Thyroid gland (tissue), 4 donors: ENCODE results near the gene IL34. TPM values are rescaled to one million over a fixed set of nuclear protein-coding genes. Genes with fewer than 3 reads are reported as not detected.
A peak's percentile ranks its signal among the peaks of the same experiment; 100 is the strongest.

Experiments
- DNase-seq, 2 donors: peaks; one replicate each; pipeline ENCODE4 v3.0.0-alpha.2; 2019
- H3K27ac ChIP-seq, 3 donors: fragments of 200-600 bp; sonication (generic); 1 replicate in 2 of 3; 2 replicates in 1 of 3; pipeline ENCODE4 v1.5.1; 2016 to 2019; ENCODE audit warnings: mild to moderate bottlenecking in 1 of 3, moderate library complexity in 1 of 3
- H3K27me3 ChIP-seq: fragments of 200-600 bp; sonication (generic); one replicate; pipeline ENCODE4 v1.5.1; 2019
- H3K36me3 ChIP-seq, 2 donors: fragments of 200-600 bp; sonication (generic); one replicate each; pipeline ENCODE4 v1.5.1; 2016 to 2019
- H3K4me1 ChIP-seq, 2 donors: fragments of 200-600 bp; sonication (generic); one replicate each; pipeline ENCODE4 v1.5.1; 2017 to 2019
- H3K4me3 ChIP-seq, 3 donors: fragments of 200-600 bp; sonication (generic); replicated peaks in 1 of 3; 1 replicate in 2 of 3; 2 replicates in 1 of 3; pipeline ENCODE4 v1.5.1; 2016; ENCODE audit warnings: mild to moderate bottlenecking in 1 of 3
- H3K9me3 ChIP-seq: fragments of 200-600 bp; sonication (generic); one replicate; pipeline ENCODE4 v1.5.1; 2017
- POLR2A ChIP-seq, 2 donors: fragments of 450-650 bp; IDR thresholded peaks; one replicate each; pipeline ENCODE4 v1.6.1; 2017; ENCODE audit warnings: antibody characterized with exemption in 2 of 2, mild to moderate bottlenecking in 2 of 2, moderate library complexity in 1 of 2
- WGBS, 2 donors: methylation state at CpG; one replicate each; pipeline ENCODE4 v1.1.5; 2017; 5-methylcytosine and 5-hydroxymethylcytosine counted together
- intact Hi-C: fragments of 100-400 bp; cut with DNase I; formaldehyde crosslinking; loops from one replicate; pipeline ENCODE4 v1.15.1; 2023
- total RNA-seq, 4 donors: library from RNA; depleted of rRNA; stranded (reverse); fragments of >200 nt; gene quantifications; one replicate each; pipeline ENCODE4 v1.2.3, GENCODE V29; 2016
- TF ChIP-seq, protein P1 (sequence below), 6 experiments: fragments of 200-600 bp in 3 of 6; fragments of 450-650 bp in 3 of 6; sonication (generic) in 3 of 6; IDR thresholded peaks; one replicate each; pipeline ENCODE4 v1.5.1; 2016 to 2019; ENCODE audit warnings: antibody characterized with exemption in 6 of 6, mild to moderate bottlenecking in 2 of 6, inconsistent platforms in 1 of 6, moderate library complexity in 1 of 6

IL34 gene
- total RNA-seq, 4 donors from 2014 or later: 3.5 to 9.6 (median 5.0) TPM

DNA sequence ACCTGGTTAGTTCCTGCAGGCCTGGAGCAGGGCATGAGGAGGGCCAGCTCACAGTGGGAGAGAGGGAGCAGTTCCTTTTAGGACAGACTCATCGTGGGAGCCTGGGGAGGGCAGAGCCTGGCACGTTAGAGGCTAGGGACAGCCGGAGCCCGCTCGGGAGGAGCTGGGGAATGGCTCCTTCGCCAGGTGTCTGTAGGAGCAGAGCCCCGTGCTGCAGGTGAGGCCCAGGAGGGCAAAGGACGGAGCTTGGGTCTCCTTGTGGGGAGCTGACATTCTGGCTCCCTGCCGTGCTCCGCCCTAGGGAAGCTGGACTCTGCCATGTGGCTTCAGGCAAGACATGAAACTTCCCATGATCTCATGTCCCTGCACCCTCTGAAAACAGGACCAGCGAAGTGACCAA lies 58.2 kb downstream of the IL34 start:
- Histone ChIP-seq H3K27me3 (no peaks in the 10 kb centered on the region), H3K4me1 (peaks cover 15 to 60% of the 10 kb centered on the region in 2 donors), H3K36me3 (no peaks in the 10 kb centered on the region), H3K9me3 (no peaks in the 10 kb centered on the region), H3K27ac (peak overlapping the region in 1 of 3 donors; percentile 86), H3K4me3 (no peak overlapping the region)
- no peak for TF ChIP-seq POLR2A (IDR thresholded peaks at IDR 0.05)
- TF ChIP-seq, protein P1, sequence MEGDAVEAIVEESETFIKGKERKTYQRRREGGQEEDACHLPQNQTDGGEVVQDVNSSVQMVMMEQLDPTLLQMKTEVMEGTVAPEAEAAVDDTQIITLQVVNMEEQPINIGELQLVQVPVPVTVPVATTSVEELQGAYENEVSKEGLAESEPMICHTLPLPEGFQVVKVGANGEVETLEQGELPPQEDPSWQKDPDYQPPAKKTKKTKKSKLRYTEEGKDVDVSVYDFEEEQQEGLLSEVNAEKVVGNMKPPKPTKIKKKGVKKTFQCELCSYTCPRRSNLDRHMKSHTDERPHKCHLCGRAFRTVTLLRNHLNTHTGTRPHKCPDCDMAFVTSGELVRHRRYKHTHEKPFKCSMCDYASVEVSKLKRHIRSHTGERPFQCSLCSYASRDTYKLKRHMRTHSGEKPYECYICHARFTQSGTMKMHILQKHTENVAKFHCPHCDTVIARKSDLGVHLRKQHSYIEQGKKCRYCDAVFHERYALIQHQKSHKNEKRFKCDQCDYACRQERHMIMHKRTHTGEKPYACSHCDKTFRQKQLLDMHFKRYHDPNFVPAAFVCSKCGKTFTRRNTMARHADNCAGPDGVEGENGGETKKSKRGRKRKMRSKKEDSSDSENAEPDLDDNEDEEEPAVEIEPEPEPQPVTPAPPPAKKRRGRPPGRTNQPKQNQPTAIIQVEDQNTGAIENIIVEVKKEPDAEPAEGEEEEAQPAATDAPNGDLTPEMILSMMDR (IDR thresholded peaks at IDR 0.05): no peak
- DNase-seq: no peak
- intact Hi-C loops: no loop called here
- WGBS, 2 donors: 86 to 88% methylated on average over 9 to 10 of the region's 11 CpGs

DNA sequence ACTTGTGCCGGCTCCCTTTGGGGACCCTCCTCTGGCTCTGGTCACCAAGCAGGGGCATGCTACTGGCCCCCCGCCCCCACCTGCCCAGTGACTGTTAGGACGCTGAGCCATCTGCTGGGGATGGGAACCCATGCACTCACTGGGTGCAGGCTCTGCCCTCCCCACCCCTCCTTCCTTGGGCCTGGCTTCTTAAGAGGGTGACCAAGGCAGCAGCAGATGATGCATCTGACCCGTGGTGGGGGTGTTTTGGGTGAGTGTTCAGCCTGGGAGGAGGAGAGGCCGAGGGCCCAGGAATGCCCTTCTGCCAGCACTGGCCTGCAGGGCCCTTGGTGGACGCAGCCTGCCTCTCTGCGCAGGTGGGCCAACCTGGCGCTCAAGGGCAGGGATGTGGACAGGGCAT lies 58.7 kb downstream of the IL34 start:
- Histone ChIP-seq H3K36me3 (no peaks in the 10 kb centered on the region), H3K9me3 (no peaks in the 10 kb centered on the region), H3K27me3 (no peaks in the 10 kb centered on the region), H3K4me3 (no peak overlapping the region), H3K27ac (no peak overlapping the region), H3K4me1 (peaks cover 15 to 62% of the 10 kb centered on the region in 2 donors)
- intact Hi-C loops: no loop called here
- TF ChIP-seq, protein P1 (IDR thresholded peaks at IDR 0.05): no peak
- TF ChIP-seq POLR2A (IDR thresholded peaks at IDR 0.05): no peak
- 94 to 96% methylated on average over 6 to 8 of the region's 8 CpGs for WGBS, 2 donors
- DNase-seq: no peak

DNA sequence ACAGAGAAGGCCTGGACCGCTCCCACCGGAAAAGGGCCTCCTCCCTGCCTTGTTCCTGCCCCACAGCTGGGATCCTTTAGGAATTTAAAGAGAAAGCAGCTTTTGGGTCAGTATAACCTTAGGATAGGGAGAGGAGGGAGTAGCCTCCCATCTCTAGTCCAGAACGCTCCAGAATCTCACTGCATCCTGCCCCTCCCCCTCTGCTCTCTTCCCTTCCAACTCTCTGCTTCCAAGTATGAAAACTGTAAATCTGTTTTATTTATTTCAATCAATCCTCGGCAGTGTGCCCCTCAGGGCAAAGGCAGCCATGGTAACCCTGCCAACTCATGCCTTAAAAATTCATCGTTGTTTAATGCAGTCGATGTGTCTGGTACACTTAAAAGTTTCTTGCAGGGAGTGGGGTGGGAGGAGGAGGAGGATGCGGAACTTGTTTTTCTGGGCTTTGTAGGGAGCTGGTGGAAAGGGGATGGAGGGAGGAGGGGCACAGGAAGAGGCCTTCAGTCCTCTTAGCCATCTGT lies 60.6 kb downstream of the IL34 start:
- Histone ChIP-seq H3K4me3 (no peak overlapping the region), H3K27ac (no peak overlapping the region), H3K4me1 (peaks cover 7 to 47% of the 10 kb centered on the region in 2 donors), H3K9me3 (no peaks in the 10 kb centered on the region), H3K27me3 (no peaks in the 10 kb centered on the region), H3K36me3 (no peaks in the 10 kb centered on the region)
- DNase-seq: no peak
- 50 to 59% methylated on average over 7 of the region's 7 CpGs for WGBS, 2 donors
- TF ChIP-seq, protein P1 (IDR thresholded peaks at IDR 0.05): no peak
- no peak for TF ChIP-seq POLR2A (IDR thresholded peaks at IDR 0.05)
- intact Hi-C loops: no loop called here

DNA sequence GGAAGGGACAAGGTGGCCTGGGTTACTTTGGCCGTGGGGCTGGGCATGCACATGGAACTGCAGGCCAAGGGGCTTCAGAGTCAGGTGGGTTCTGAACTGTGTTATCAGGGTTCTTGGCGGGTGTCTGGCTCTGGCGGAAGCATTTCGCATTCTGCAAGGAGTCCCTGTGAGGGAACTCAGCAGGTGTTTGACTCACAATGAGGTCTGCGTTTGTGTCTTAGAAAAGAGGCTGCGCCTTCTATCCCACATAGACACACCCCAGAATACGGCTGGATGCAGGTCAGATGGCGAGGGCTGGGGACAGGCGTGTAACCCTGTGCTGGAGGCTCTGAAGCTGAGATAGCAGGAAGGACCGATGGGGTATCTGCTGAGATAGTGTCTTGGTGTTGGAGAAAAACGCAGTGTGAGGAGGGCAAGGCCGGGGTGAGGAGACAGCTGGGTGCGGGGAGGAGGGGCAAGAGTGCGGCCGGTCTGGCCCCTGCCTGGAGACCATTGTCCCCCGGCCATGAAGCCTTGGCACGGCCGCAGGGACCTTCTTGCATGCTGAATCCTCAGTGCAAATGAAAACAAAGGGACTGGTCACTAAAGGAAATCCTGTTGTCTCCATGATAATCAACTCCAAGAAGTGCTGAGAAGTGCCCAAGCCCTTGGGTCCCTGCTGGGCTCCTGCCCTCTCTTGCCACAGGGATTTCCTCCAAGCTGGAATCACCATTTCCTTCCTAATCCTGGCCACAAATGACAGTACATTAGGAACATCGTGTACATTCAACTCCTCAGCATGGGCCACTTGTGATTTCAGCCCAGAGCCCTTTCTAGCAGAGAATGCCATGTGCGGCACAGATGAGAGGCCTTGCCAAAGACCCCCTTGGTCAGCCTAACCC lies 62.2 kb downstream of the IL34 start:
- Histone ChIP-seq H3K36me3 (no peaks in the 10 kb centered on the region), H3K4me3 (no peak overlapping the region), H3K27me3 (no peaks in the 10 kb centered on the region), H3K27ac (no peak overlapping the region), H3K9me3 (no peaks in the 10 kb centered on the region), H3K4me1 (peaks cover 1 to 34% of the 10 kb centered on the region in 2 donors)
- WGBS, 2 donors: 80 to 84% methylated on average over 20 of the region's 20 CpGs
- intact Hi-C loops: no loop called here
- DNase-seq: no peak
- TF ChIP-seq POLR2A (IDR thresholded peaks at IDR 0.05): no peak
- TF ChIP-seq, protein P1 (IDR thresholded peaks at IDR 0.05): no peak

DNA sequence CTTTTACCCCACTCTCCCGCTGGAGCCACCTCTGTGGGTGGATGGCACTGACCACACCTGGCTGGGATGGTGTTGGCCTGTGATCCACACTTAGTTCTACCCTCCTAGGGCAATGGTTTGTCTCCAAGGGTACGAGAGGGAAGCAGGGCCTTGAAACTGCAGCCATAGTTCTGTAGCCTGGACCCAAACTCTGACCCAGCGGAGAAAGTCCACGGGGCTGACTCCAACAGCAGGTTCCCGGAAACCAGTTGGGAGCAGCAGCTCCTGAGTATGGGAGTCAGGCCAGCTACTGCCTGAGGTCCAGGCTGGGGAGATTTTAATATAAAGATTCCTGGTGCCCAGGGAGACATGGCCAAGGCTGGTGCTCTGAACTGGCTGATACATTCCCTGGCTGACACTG lies 63.1 kb downstream of the IL34 start:
- Histone ChIP-seq H3K4me1 (peaks cover 2 to 29% of the 10 kb centered on the region in 2 donors), H3K36me3 (no peaks in the 10 kb centered on the region), H3K27ac (peak overlapping the region in 1 of 3 donors; percentile 2), H3K27me3 (no peaks in the 10 kb centered on the region), H3K4me3 (no peak overlapping the region), H3K9me3 (no peaks in the 10 kb centered on the region)
- DNase-seq: no peak
- WGBS, 2 donors: 88 to 92% methylated on average over 4 of the region's 5 CpGs
- intact Hi-C loops: no loop called here
- TF ChIP-seq POLR2A (IDR thresholded peaks at IDR 0.05): no peak
- TF ChIP-seq, protein P1 (IDR thresholded peaks at IDR 0.05): no peak
